ENCODE data around the gene CCDC85B. TPM values are rescaled to one million over a fixed set of nuclear protein-coding genes. Genes with fewer than 3 reads are reported as not detected.
"Not testable (repeated sequence)": the region's sequence is repeated elsewhere in the genome, so short reads cannot be mapped to it uniquely, and the experiment has no call there.

The CCDC85B gene
- total RNA-seq: 32.7 TPM
- long read RNA-seq, transcript CCDC85B-201 (1 exons, 1,524 nt): major isoform, 113 of 113 reads
- long read RNA-seq, partial matches to known transcripts: 0 of 113 reads
- long read RNA-seq, other reads (novel, unspliced or antisense): 0 of 113 reads

DNA sequence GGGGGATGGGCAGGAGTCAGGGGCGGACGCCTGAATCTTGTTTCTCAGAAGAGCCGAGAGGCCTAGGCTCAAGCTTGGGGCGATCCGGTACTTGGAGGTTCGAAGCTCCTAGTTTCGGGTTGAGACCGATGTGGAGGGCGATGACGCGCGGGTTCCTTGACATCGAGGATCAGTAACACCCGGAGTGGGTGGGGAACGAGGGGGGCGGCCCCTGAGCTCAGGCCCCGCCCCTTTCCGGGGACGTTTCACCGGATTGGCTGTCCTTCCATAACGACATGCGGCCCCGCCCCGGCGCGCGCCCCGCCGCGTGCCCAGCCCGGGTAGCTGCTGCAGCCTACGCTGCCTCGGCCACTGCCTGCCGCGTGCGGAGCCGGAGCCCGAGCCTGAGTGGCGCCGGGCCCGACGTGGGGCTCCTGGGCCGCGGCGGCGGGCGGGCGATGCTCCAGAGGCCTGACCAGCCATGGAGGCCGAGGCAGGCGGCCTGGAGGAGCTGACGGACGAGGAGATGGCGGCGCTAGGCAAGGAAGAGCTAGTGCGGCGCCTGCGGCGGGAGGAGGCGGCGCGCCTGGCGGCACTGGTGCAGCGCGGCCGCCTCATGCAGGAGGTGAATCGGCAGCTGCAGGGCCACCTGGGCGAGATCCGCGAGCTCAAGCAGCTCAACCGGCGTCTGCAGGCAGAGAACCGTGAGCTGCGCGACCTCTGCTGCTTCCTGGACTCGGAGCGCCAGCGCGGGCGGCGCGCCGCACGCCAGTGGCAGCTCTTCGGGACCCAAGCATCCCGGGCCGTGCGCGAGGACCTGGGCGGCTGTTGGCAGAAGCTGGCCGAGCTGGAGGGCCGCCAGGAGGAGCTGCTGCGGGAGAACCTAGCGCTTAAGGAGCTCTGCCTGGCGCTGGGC, at the start of gene CCDC85B:
Gene CCDC85B, plus strand, starts transcription at position 350 of the 895 bp plus-strand sequence. Its CDS starts 111 bp downstream, at position 461.
- TF ChIP-seq, protein P1, sequence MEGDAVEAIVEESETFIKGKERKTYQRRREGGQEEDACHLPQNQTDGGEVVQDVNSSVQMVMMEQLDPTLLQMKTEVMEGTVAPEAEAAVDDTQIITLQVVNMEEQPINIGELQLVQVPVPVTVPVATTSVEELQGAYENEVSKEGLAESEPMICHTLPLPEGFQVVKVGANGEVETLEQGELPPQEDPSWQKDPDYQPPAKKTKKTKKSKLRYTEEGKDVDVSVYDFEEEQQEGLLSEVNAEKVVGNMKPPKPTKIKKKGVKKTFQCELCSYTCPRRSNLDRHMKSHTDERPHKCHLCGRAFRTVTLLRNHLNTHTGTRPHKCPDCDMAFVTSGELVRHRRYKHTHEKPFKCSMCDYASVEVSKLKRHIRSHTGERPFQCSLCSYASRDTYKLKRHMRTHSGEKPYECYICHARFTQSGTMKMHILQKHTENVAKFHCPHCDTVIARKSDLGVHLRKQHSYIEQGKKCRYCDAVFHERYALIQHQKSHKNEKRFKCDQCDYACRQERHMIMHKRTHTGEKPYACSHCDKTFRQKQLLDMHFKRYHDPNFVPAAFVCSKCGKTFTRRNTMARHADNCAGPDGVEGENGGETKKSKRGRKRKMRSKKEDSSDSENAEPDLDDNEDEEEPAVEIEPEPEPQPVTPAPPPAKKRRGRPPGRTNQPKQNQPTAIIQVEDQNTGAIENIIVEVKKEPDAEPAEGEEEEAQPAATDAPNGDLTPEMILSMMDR (IDR thresholded peaks at IDR 0.05; ENCODE audit: borderline replicate concordance): peak; percentile 35
- Histone ChIP-seq H3K4me3 (peak within 1 kb of the TSS; percentile 81), H3K27ac (replicated peaks) (peak within 1 kb of the TSS; percentile 99), H3K27me3 (ENCODE audit: low read depth) (no peaks in the 10 kb centered on the region), H3K4me1 (peaks cover 79% of the 10 kb centered on the region), H3K9me3 (replicated peaks) (no peaks in the 10 kb centered on the region), H3K36me3 (peaks cover 14% of the 10 kb centered on the region)
- intact Hi-C loops (cut with micrococcal nuclease): no loop called here
- peak; percentile 99 for DNase-seq

DNA sequence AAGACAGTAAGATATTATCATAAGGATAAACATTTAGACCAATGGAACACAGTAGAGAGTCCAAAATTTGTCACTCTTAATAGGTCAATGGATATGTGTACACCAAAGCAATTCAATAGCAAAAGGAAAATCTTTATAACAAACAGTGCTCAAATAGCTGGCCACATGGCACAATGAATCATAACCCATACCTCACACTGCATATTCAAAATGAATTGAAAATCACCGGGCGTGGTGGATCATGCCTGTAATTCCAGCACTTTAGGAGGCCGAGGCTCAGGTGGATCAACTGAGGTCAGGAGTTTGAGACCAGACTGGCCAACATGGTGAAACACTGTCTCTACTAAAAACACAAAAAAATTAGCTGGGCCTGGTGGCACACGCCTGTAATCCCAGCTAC, 48.3 kb upstream of the CCDC85B start:
- Histone ChIP-seq H3K9me3 (replicated peaks) (no peaks in the 10 kb centered on the region), H3K4me1 (no peaks in the 10 kb centered on the region), H3K27me3 (ENCODE audit: low read depth) (no peaks in the 10 kb centered on the region), H3K4me3 (no peak overlapping the region), H3K36me3 (no peaks in the 10 kb centered on the region), H3K27ac (replicated peaks) (no peak overlapping the region)
- TF ChIP-seq, protein P1 (IDR thresholded peaks at IDR 0.05; ENCODE audit: borderline replicate concordance): no peak
- intact Hi-C loops (cut with micrococcal nuclease): no loop called here
- no peak for DNase-seq

DNA sequence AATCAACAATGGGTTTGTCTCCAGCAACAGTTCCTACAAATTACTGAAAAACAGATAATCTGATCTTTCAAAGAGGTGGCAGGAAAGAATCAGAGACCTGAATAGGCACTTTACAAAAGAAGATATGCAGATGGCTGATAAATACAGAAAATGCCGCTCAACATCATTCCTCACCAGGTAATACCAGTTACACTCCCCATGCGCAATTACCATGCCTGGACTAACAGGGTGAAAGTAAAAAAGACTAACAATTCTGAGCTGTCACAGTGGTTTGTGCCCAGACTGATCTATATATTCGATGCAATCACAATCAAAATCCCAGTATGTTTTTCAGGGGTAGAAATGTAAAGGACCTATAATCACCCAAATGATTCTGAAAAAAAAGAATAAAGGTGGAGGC, 46.7 kb upstream of the CCDC85B start:
- Histone ChIP-seq H3K27me3 (ENCODE audit: low read depth) (no peaks in the 10 kb centered on the region), H3K27ac (replicated peaks) (no peak overlapping the region), H3K36me3 (no peaks in the 10 kb centered on the region), H3K9me3 (replicated peaks) (no peaks in the 10 kb centered on the region), H3K4me3 (no peak overlapping the region), H3K4me1 (no peaks in the 10 kb centered on the region)
- TF ChIP-seq, protein P1 (IDR thresholded peaks at IDR 0.05; ENCODE audit: borderline replicate concordance): no peak
- intact Hi-C loops (cut with micrococcal nuclease): no loop called here
- no peak for DNase-seq

DNA sequence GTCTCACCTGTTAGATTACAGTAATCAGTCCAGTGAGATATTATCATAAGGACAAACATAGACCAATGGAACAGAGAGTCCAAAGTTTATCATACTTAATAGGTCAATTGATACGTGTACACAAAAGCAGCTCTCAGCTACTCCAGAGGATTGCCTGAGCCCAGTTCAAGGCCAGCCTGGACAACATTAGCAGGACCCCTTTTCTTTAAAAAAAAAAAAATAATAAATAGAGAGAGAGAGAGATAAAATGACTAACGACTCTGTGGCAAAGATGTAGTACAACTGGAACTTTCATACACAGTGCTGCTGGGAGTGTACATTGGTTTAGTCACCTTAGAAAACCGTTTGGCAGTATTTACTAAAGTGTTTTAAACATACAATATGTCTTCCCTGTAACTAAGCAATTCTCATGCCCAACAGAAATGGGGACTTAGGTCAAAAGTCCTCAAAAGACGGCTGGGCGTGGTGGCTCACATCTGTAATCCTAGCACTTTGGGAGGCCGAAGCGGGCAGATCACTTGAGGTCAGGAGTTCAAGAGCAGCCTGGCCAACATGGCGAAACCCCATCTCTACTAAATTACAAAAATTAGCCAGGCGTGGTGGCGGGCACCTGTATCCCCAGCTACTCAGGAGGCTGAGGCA, 46.1 kb upstream of the CCDC85B start:
- no peaks in the 10 kb centered on the region for H3K4me1 ChIP-seq
- intact Hi-C loops (cut with micrococcal nuclease): no loop called here

DNA sequence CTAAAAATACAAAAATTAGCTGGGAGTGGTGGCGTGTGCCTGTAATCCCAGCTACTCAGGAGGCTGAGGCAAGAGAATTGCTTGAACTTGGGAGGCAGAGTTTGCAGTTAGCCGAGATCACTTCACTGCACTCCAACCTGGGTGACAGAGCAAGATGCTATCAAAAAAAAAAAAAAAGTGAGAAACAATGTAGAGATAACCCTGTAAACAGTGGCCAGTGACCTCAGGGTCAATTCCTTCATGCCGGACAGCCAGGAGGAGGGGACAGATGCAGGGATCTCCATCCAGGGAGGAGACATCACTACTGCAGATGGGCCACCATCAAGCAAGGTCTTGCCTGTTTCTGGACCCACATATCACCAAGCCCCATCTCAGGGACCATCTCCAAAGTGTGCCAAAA, 42.7 kb upstream of the CCDC85B start:
- DNase-seq: no peak
- intact Hi-C loops (cut with micrococcal nuclease): no loop called here
- Histone ChIP-seq H3K36me3 (peaks cover 23% of the 10 kb centered on the region), H3K4me1 (no peaks in the 10 kb centered on the region), H3K4me3 (no peak overlapping the region), H3K27me3 (ENCODE audit: low read depth) (no peaks in the 10 kb centered on the region), H3K27ac (replicated peaks) (no peak overlapping the region), H3K9me3 (replicated peaks) (peaks cover 9% of the 10 kb centered on the region)
- TF ChIP-seq, protein P1 (IDR thresholded peaks at IDR 0.05; ENCODE audit: borderline replicate concordance): no peak

More for the DNA sequence above, 46.1 kb upstream of the CCDC85B start:
- H3K27ac ChIP-seq (replicated peaks): no peak overlapping the region
- no peaks in the 10 kb centered on the region for H3K36me3 ChIP-seq
- no peaks in the 10 kb centered on the region for H3K27me3 ChIP-seq (ENCODE audit: low read depth)
- DNase-seq: no peak
- no peak overlapping the region for H3K4me3 ChIP-seq
- no peaks in the 10 kb centered on the region for H3K9me3 ChIP-seq (replicated peaks)
- TF ChIP-seq, protein P1 (IDR thresholded peaks at IDR 0.05; ENCODE audit: borderline replicate concordance): no peak

DNA sequence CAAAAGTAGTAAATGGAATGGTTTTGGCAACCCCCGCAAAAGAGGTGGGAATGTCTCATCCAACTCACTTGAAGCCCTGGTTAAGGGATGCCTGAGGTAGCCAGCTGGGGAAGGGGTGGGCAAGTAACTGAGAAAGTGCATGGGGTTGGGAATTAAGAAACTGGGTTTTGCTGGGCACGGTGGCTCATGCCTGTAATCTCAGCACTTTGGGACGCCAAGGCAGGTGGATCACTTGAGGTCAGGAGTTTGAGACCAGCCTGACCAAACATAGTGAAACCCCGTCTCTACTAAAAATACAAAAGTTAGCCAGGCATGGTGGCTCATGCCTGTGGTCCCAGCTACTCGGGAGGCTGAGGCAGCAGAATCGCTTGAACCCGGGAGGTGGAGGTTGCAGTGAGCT, 41.8 kb upstream of the CCDC85B start:
- H3K9me3 ChIP-seq (replicated peaks); intact Hi-C loops (cut with micrococcal nuclease); H3K4me1 ChIP-seq; H3K27me3 ChIP-seq (ENCODE audit: low read depth); H3K27ac ChIP-seq (replicated peaks); H3K4me3 ChIP-seq; DNase-seq: not testable (repeated sequence)
- H3K36me3 ChIP-seq: peaks cover 33% of the 10 kb centered on the region
